Measurements from ENCODE around the gene NRL.

GRCh38 chr14:24063263-24063836 is 51.4 kb downstream of the NRL start:
- TF ChIP-seq, protein P1, sequence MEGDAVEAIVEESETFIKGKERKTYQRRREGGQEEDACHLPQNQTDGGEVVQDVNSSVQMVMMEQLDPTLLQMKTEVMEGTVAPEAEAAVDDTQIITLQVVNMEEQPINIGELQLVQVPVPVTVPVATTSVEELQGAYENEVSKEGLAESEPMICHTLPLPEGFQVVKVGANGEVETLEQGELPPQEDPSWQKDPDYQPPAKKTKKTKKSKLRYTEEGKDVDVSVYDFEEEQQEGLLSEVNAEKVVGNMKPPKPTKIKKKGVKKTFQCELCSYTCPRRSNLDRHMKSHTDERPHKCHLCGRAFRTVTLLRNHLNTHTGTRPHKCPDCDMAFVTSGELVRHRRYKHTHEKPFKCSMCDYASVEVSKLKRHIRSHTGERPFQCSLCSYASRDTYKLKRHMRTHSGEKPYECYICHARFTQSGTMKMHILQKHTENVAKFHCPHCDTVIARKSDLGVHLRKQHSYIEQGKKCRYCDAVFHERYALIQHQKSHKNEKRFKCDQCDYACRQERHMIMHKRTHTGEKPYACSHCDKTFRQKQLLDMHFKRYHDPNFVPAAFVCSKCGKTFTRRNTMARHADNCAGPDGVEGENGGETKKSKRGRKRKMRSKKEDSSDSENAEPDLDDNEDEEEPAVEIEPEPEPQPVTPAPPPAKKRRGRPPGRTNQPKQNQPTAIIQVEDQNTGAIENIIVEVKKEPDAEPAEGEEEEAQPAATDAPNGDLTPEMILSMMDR (IDR thresholded peaks at IDR 0.05 in 2 of 3, conservative IDR thresholded peaks at IDR 0.05 in 1 of 3; ENCODE audit: control insufficient read depth in 2 of 3, extremely low read depth in 1 of 3, insufficient read depth in 1 of 3, low read depth in 3 of 3, low read length in 3 of 3) = no peak
- TF ChIP-seq ETV6 (conservative IDR thresholded peaks at IDR 0.05 in 1 of 2, IDR thresholded peaks at IDR 0.05 in 1 of 2; ENCODE audit: borderline replicate concordance in 1 of 2, low read depth in 1 of 2) = no peak
- TF ChIP-seq CBX3 (IDR thresholded peaks at IDR 0.05; ENCODE audit: borderline replicate concordance, low read depth) = no peak
- no peak for TF ChIP-seq NFIC (IDR thresholded peaks at IDR 0.05; ENCODE audit: low read depth, low read length)
- no peak for TF ChIP-seq ZNF24 (IDR thresholded peaks at IDR 0.05)
- TF ChIP-seq EP300 (IDR thresholded peaks at IDR 0.05; ENCODE audit: borderline replicate concordance in 1 of 2, control insufficient read depth in 1 of 2, low read depth in 2 of 2, low read length in 2 of 2) = no peak
- TF ChIP-seq MXI1 (IDR thresholded peaks at IDR 0.05; ENCODE audit: low read depth, low read length) = no peak
- no peak for TF ChIP-seq SMARCA5 (IDR thresholded peaks at IDR 0.05)
- TF ChIP-seq TAF1 (IDR thresholded peaks at IDR 0.05; ENCODE audit: borderline replicate concordance, low read depth, low read length) = no peak
- TF ChIP-seq GATAD2B (conservative IDR thresholded peaks at IDR 0.05; ENCODE audit: low read depth) = no peak
- TF ChIP-seq SRF (IDR thresholded peaks at IDR 0.05; ENCODE audit: low read depth in 2 of 2, low read length in 2 of 2) = no peak

All from GM12878 (cell line).